Activated T-cell treated with anti-CD3 and anti-CD28 coated beads, Interleukin-2, amount 50 U/mL, for 4 hours (primary cell): Measurements from ENCODE around the gene SATB2. TPM values are rescaled to one million over a fixed set of nuclear protein-coding genes. Genes with fewer than 3 reads are reported as not detected.

Experiments
- ATAC-seq, 2 donors: fragments of 200-7000 bp; cut with Tn5 transposase; one replicate each; pipeline ENCODE4 v1.10.0; 2021
- DNase-seq: peaks from one replicate; pipeline ENCODE4 v3.0.0-alpha.2; 2020
- H3K27me3 Mint-ChIP-seq: one replicate; pipeline ENCODE4 v1.8.0; 2021; ENCODE audit warnings: low read depth, mixed read lengths
- H3K36me3 Mint-ChIP-seq: one replicate; pipeline ENCODE4 v1.8.0; 2022; ENCODE audit warnings: mixed read lengths; ENCODE audit not compliant: insufficient read depth
- H3K4me1 Mint-ChIP-seq: one replicate; pipeline ENCODE4 v1.8.0; 2021; ENCODE audit warnings: low read depth, mixed read lengths
- H3K4me3 Mint-ChIP-seq: one replicate; pipeline ENCODE4 v1.8.0; 2021; ENCODE audit warnings: mild to moderate bottlenecking, moderate library complexity, mixed read lengths
- H3K9me3 Mint-ChIP-seq: one replicate; pipeline ENCODE4 v1.8.0; 2021; ENCODE audit warnings: mixed read lengths
- total RNA-seq, 3 donors: library from RNA; stranded (reverse); gene quantifications; one replicate each; pipeline ENCODE4 v1.2.1, GENCODE V29; 2021

The SATB2 gene
- under 1 TPM; 0.14 to 0.30 (median 0.18) TPM for total RNA-seq

- peaks cover 62% of the 10 kb centered on the region for H3K27me3 Mint-ChIP-seq
- no peaks in the 10 kb centered on the region for H3K36me3 Mint-ChIP-seq
- peak within 1 kb of the TSS; percentile 63 for H3K4me3 Mint-ChIP-seq
- peaks cover 24% of the 10 kb centered on the region for H3K4me1 Mint-ChIP-seq
- H3K9me3 Mint-ChIP-seq, result peaks cover 5% of the 10 kb centered on the region
- ATAC-seq (peak; percentile 24 to 55), DNase-seq (no peak)
Measured at GRCh38 chr2:199457147-199458008, at the start of gene SATB2. TSS of gene SATB2 (minus strand) at chr2:199457939. CDS start at chr2:199456037, 1,902 bp downstream.

- ATAC-seq (no peak), DNase-seq (no peak)
- peaks cover 16% of the 10 kb centered on the region for H3K27me3 Mint-ChIP-seq
- no peak overlapping the region for H3K4me3 Mint-ChIP-seq
- H3K36me3 Mint-ChIP-seq, result no peaks in the 10 kb centered on the region
- H3K9me3 Mint-ChIP-seq, result no peaks in the 10 kb centered on the region
- no peaks in the 10 kb centered on the region for H3K4me1 Mint-ChIP-seq
Measured at GRCh38 chr2:199505755-199506403, 48.1 kb upstream of the SATB2 start.

GRCh38 chr2:199503148-199503547 is 45.4 kb upstream of the SATB2 start:
- H3K36me3 Mint-ChIP-seq, result no peaks in the 10 kb centered on the region
- H3K4me3 Mint-ChIP-seq, result no peak overlapping the region
- H3K9me3 Mint-ChIP-seq, result no peaks in the 10 kb centered on the region
- no peaks in the 10 kb centered on the region for H3K4me1 Mint-ChIP-seq
- no peak for ATAC-seq
- no peak for DNase-seq
- peaks cover 7% of the 10 kb centered on the region for H3K27me3 Mint-ChIP-seq

GRCh38 chr2:199499005-199499404 is 41.3 kb upstream of the SATB2 start:
- no peak overlapping the region for H3K4me3 Mint-ChIP-seq
- H3K36me3 Mint-ChIP-seq, result no peaks in the 10 kb centered on the region
- H3K4me1 Mint-ChIP-seq, result no peaks in the 10 kb centered on the region
- DNase-seq, result no peak
- H3K9me3 Mint-ChIP-seq, result no peaks in the 10 kb centered on the region
- peaks cover 9% of the 10 kb centered on the region for H3K27me3 Mint-ChIP-seq
- ATAC-seq, result no peak

GRCh38 chr2:199495147-199495546 is 37.4 kb upstream of the SATB2 start:
- H3K36me3 Mint-ChIP-seq, result no peaks in the 10 kb centered on the region
- peaks cover 13% of the 10 kb centered on the region for H3K27me3 Mint-ChIP-seq
- no peaks in the 10 kb centered on the region for H3K9me3 Mint-ChIP-seq
- H3K4me1 Mint-ChIP-seq, result no peaks in the 10 kb centered on the region
- H3K4me3 Mint-ChIP-seq, result no peak overlapping the region
- ATAC-seq, result no peak
- no peak for DNase-seq

- Mint-ChIP-seq H3K4me3 (no peak overlapping the region), H3K27me3 (peaks cover 26% of the 10 kb centered on the region), H3K36me3 (no peaks in the 10 kb centered on the region), H3K9me3 (no peaks in the 10 kb centered on the region), H3K4me1 (peaks cover 1% of the 10 kb centered on the region)
- ATAC-seq, result no peak
- DNase-seq, result no peak
Measured at GRCh38 chr2:199490049-199490448, 32.3 kb upstream of the SATB2 start.

GRCh38 chr2:199488772-199489400 is 31.1 kb upstream of the SATB2 start:
- H3K9me3 Mint-ChIP-seq, result no peaks in the 10 kb centered on the region
- peaks cover 29% of the 10 kb centered on the region for H3K27me3 Mint-ChIP-seq
- no peak overlapping the region for H3K4me3 Mint-ChIP-seq
- DNase-seq (peak; percentile 27), ATAC-seq (peak; percentile 28 to 48)
- H3K4me1 Mint-ChIP-seq, result peaks cover 1% of the 10 kb centered on the region
- H3K36me3 Mint-ChIP-seq, result no peaks in the 10 kb centered on the region

- ATAC-seq (no peak), DNase-seq (no peak)
- Mint-ChIP-seq H3K9me3 (no peaks in the 10 kb centered on the region), H3K4me3 (no peak overlapping the region), H3K36me3 (no peaks in the 10 kb centered on the region), H3K27me3 (peaks cover 32% of the 10 kb centered on the region), H3K4me1 (peaks cover 1% of the 10 kb centered on the region)
Measured at GRCh38 chr2:199485732-199486335, 28.1 kb upstream of the SATB2 start.

GRCh38 chr2:199484927-199485326 is 27.2 kb upstream of the SATB2 start:
- Mint-ChIP-seq H3K4me3 (no peak overlapping the region), H3K9me3 (no peaks in the 10 kb centered on the region), H3K36me3 (no peaks in the 10 kb centered on the region), H3K4me1 (peaks cover 1% of the 10 kb centered on the region), H3K27me3 (peaks cover 26% of the 10 kb centered on the region)
- no peak for ATAC-seq
- DNase-seq, result no peak

- no peak overlapping the region for H3K4me3 Mint-ChIP-seq
- H3K36me3 Mint-ChIP-seq, result no peaks in the 10 kb centered on the region
- H3K9me3 Mint-ChIP-seq, result no peaks in the 10 kb centered on the region
- DNase-seq (no peak), ATAC-seq (no peak)
- H3K27me3 Mint-ChIP-seq, result peaks cover 28% of the 10 kb centered on the region
- H3K4me1 Mint-ChIP-seq, result no peaks in the 10 kb centered on the region
Measured at GRCh38 chr2:199480966-199481365, 23.2 kb upstream of the SATB2 start.

GRCh38 chr2:199477277-199477834 is 19.6 kb upstream of the SATB2 start:
- peaks cover 45% of the 10 kb centered on the region for H3K27me3 Mint-ChIP-seq

GRCh38 chr2:199471443-199472057 is 13.8 kb upstream of the SATB2 start:
- no peak for DNase-seq
- H3K27me3 Mint-ChIP-seq, result peaks cover 81% of the 10 kb centered on the region
- H3K36me3 Mint-ChIP-seq, result no peaks in the 10 kb centered on the region
- H3K9me3 Mint-ChIP-seq, result peaks cover 3% of the 10 kb centered on the region
- peak; percentile 58 to 65 for ATAC-seq
- peaks cover 6% of the 10 kb centered on the region for H3K4me1 Mint-ChIP-seq
- no peak overlapping the region for H3K4me3 Mint-ChIP-seq

More at GRCh38 chr2:199477277-199477834, 19.6 kb upstream of the SATB2 start:
- no peaks in the 10 kb centered on the region for H3K9me3 Mint-ChIP-seq
- ATAC-seq (no peak), DNase-seq (no peak)
- no peaks in the 10 kb centered on the region for H3K4me1 Mint-ChIP-seq
- no peak overlapping the region for H3K4me3 Mint-ChIP-seq
- H3K36me3 Mint-ChIP-seq, result no peaks in the 10 kb centered on the region

- ATAC-seq (no peak), DNase-seq (no peak)
- Mint-ChIP-seq H3K36me3 (no peaks in the 10 kb centered on the region), H3K9me3 (peaks cover 8% of the 10 kb centered on the region), H3K4me3 (no peak overlapping the region), H3K27me3 (peaks cover 86% of the 10 kb centered on the region), H3K4me1 (peaks cover 6% of the 10 kb centered on the region)
Measured at GRCh38 chr2:199470672-199471442, 13.1 kb upstream of the SATB2 start.
